Measurements from ENCODE around the gene PHACTR1. TPM values are rescaled to one million over a fixed set of nuclear protein-coding genes. Genes with fewer than 3 reads are reported as not detected.

The PHACTR1 gene
- total RNA-seq, 1 donor from 2014 or later: 0.26 TPM

DNA sequence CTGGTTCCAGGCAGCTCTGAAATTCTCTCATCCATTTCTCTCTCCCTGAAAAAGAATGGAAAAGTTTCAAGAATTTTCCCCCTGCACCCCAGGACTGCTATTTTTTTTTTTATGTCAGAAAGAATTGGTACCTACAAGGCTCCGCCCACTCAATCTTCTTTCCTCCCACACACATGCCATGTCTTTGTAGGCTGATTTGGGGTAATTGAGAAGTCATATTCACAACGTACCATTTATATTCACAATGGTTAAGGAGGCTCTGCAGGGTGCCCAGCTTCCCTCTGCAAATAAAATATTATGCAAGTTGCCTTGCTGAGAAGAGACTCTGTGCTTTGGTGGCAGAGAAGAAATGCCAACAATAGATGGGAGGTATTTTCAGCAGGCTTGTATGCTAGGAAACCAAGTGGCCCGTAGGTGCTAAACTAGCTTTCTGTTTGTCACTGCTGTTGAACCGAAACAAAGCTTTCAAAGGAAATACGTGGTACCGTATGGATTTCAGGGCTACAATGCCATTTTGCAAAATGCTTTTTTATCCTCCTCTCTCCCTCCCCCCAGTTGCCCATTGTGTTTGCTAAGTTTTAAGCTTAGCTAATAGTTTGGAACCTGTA, 150.0 kb downstream of the PHACTR1 start:
- no peak for DNase-seq
- H3K27me3 Mint-ChIP-seq: no peaks in the 10 kb centered on the region
- no peaks in the 10 kb centered on the region for H3K36me3 Mint-ChIP-seq (ENCODE audit: low read depth)
- H3K4me1 Mint-ChIP-seq: no peaks in the 10 kb centered on the region
- no peaks in the 10 kb centered on the region for H3K9me3 Mint-ChIP-seq
- intact Hi-C loops (cut with micrococcal nuclease): no loop called here
- H3K4me3 Mint-ChIP-seq: no peak overlapping the region
- H3K27ac Mint-ChIP-seq: no peak overlapping the region

DNA sequence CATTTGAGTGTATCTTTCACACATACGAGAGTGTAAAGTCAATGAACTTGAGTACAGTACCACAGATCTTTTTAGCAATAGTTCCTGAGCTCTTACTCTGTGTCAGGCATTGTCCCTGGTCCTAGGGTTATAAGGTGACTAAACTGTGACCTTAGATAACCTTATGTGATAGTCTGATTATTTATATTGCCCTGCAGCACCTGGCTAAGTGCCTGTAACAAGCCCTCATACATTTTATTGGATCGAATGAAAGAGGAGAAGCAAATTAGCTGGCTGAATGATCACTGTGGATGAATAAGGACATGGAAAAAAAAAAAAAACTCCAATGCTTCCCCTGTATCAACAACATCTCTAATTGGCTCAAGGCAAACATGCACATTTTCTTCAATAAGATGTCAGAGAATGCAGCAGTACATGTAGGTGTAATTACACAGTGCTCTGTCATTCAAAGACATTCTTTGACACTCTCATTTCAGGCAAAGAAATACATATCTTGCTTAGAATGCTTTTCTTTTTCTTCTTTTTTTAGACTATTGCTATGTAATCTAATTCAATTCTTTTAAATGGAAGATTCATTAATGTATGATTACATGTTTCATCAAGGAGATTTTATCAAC, 153.4 kb downstream of the PHACTR1 start:
- Mint-ChIP-seq H3K27ac (no peak overlapping the region), H3K4me1 (no peaks in the 10 kb centered on the region), H3K4me3 (no peak overlapping the region), H3K9me3 (no peaks in the 10 kb centered on the region), H3K27me3 (peaks cover 7% of the 10 kb centered on the region), H3K36me3 (ENCODE audit: low read depth) (no peaks in the 10 kb centered on the region)
- intact Hi-C loops (cut with micrococcal nuclease): no loop called here
- DNase-seq: no peak

DNA sequence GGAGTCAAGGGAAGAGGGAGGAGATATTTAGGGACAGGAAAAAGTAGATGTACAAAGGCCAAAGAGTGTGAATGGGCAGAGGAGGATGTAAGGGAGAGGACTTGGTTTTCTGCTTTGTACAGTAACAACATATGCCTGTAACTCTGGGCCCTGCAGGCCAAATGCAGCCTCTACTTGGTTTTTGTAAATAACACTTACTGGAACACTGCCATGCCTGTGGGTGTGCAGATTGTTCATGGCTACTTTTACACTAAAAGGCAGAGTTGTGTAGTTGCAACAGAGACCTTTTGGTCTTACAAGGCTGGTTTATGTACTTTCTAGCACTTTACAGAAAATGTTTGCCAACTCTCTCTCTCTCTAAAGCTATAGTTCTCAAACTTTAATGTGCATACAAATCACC, 157.1 kb downstream of the PHACTR1 start:
- Mint-ChIP-seq H3K4me1 (no peaks in the 10 kb centered on the region), H3K27ac (no peak overlapping the region), H3K4me3 (no peak overlapping the region), H3K9me3 (no peaks in the 10 kb centered on the region), H3K36me3 (ENCODE audit: low read depth) (no peaks in the 10 kb centered on the region), H3K27me3 (peaks cover 8% of the 10 kb centered on the region)
- DNase-seq: no peak
- intact Hi-C loops (cut with micrococcal nuclease): no loop called here

DNA sequence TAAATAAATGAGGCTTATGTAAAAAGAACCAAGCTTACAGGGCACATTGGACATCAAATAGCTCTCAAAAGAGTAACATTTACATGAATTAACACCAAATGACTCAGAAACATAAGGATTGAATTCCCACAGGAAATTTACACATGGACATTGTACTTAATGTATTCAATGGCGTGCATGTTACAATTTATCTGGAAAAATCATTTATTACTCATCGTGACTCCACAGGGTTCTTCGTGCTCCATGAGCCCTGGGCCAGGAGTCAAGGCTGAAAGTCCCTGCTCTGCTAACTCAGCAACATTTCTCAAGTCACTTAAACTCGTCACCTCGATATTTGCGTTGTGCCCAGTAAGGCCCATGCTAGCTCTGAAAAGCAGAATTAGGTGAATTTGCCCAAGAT, 158.5 kb downstream of the PHACTR1 start:
- Mint-ChIP-seq H3K36me3 (ENCODE audit: low read depth) (no peaks in the 10 kb centered on the region), H3K27me3 (peaks cover 8% of the 10 kb centered on the region), H3K4me1 (no peaks in the 10 kb centered on the region), H3K27ac (no peak overlapping the region), H3K4me3 (no peak overlapping the region), H3K9me3 (no peaks in the 10 kb centered on the region)
- DNase-seq: no peak
- intact Hi-C loops (cut with micrococcal nuclease): no loop called here

DNA sequence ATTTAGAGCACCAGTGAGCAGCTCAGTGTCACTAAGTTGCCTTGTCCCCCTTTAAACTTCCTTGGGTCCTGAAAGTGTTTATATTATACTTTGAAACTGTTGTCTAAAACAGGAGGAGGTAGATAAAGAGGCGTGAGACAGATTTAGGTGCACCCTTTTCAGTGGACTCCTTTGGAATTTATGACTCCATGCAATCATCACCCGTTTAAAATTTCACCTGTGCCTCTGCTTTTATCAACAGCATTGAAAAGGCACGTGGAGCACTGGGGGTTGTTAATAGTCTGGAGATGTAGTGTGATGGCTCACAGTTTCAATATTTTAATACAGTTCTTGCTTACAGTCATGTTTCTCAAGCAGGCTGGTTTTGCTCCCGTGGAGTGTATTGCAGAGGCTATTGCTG, 162.2 kb downstream of the PHACTR1 start:
- Mint-ChIP-seq H3K27ac (no peak overlapping the region), H3K27me3 (peaks cover 8% of the 10 kb centered on the region), H3K4me1 (no peaks in the 10 kb centered on the region), H3K4me3 (no peak overlapping the region), H3K36me3 (ENCODE audit: low read depth) (no peaks in the 10 kb centered on the region), H3K9me3 (no peaks in the 10 kb centered on the region)
- intact Hi-C loops (cut with micrococcal nuclease): no loop called here
- DNase-seq: no peak

DNA sequence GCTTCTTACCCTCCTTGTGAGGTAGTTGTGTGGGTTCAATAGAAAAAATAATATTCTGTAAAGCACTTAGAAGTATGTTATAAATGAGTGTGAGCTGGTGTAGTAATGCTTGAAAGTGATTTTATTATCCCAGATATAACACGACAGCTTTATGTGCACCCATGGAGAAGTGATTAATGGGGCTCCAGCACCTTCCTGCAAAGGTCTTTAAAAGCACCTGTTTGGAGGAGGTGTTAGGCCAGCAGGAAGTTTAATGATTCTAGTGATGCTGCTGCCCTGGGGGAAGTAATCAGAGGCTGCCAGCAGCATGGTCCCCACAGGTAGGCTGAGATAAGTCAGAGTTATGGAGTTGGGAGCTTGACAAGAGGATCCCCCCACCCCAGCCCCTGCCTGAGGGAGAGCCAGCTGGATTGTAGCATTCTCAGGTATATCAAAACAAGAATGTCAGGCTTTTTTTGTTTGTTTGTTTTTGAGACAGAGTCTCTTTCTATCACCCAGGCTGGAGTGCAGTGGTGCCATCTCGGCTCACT, 166.3 kb downstream of the PHACTR1 start:
- Mint-ChIP-seq H3K9me3 (no peaks in the 10 kb centered on the region), H3K36me3 (ENCODE audit: low read depth) (no peaks in the 10 kb centered on the region), H3K27me3 (peaks cover 4% of the 10 kb centered on the region), H3K4me3 (no peak overlapping the region), H3K27ac (no peak overlapping the region), H3K4me1 (no peaks in the 10 kb centered on the region)
- DNase-seq: no peak
- intact Hi-C loops (cut with micrococcal nuclease): no loop called here

DNA sequence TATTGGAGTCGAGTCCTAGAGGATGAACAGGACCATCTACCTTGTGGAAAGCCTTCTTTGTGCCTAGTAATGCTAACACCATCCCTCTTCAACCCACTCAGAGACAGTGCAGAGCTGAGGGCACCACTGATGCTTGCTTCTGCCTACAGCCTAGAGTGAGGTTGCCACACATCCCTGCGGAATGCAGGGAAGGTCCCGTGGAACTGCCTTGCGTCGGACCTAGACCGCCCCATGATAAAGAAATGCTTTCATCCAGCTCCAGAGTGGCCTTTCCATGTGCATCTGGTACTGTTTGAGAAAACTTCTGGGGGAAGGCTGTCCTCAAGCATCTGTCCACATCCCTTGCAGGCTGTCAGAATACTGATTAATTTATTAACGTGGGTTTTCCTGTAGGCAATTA, 168.4 kb downstream of the PHACTR1 start:
- DNase-seq: no peak
- H3K4me3 Mint-ChIP-seq: no peak overlapping the region
- H3K4me1 Mint-ChIP-seq: no peaks in the 10 kb centered on the region
- H3K27ac Mint-ChIP-seq: no peak overlapping the region
- intact Hi-C loops (cut with micrococcal nuclease): no loop called here
- peaks cover 7% of the 10 kb centered on the region for H3K27me3 Mint-ChIP-seq
- no peaks in the 10 kb centered on the region for H3K9me3 Mint-ChIP-seq
- H3K36me3 Mint-ChIP-seq (ENCODE audit: low read depth): no peaks in the 10 kb centered on the region

DNA sequence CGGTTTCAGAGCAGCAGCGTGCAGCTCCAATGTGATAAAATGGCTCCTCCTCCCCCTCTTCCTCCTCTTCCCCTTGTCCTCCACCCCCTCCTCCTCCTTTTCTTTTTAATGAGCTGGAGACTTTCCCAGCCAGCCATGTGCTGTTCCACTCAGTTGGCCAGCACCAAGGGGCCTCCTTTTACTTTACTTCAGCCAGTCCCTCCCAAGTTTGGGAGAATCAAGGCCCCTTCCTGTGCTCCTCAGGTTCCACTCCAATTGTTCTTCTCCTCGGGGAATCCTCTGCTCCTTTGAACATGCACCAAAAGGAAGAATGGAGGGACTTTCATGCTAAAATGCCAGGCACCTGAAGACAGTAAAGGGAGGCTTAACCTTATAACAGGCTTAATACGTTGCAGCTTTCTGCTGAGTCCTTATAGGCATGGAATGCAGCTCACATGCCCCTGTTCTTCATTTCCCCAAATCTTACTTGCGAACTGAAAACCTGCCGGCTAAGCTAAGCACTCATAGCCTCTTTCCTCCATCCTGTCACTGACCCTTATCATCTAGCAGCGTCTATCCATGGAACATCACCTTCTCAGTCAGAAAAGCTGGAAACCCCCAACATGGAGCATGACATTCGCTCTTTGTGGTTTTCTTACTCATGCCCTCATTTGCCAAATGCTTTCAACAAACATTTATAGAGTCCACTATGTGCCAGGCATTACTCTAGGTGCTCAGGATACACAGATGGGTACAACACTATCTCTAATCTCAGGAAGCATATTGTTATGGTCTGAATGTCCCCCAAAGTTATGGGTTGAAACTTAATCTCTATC, 170.6 kb downstream of the PHACTR1 start:
- no peak overlapping the region for H3K4me3 Mint-ChIP-seq
- no peaks in the 10 kb centered on the region for H3K36me3 Mint-ChIP-seq (ENCODE audit: low read depth)
- no peaks in the 10 kb centered on the region for H3K4me1 Mint-ChIP-seq
- H3K27ac Mint-ChIP-seq: no peak overlapping the region
- intact Hi-C loops (cut with micrococcal nuclease): no loop called here
- DNase-seq: no peak
- H3K9me3 Mint-ChIP-seq: peaks cover 8% of the 10 kb centered on the region
- H3K27me3 Mint-ChIP-seq: peaks cover 9% of the 10 kb centered on the region

DNA sequence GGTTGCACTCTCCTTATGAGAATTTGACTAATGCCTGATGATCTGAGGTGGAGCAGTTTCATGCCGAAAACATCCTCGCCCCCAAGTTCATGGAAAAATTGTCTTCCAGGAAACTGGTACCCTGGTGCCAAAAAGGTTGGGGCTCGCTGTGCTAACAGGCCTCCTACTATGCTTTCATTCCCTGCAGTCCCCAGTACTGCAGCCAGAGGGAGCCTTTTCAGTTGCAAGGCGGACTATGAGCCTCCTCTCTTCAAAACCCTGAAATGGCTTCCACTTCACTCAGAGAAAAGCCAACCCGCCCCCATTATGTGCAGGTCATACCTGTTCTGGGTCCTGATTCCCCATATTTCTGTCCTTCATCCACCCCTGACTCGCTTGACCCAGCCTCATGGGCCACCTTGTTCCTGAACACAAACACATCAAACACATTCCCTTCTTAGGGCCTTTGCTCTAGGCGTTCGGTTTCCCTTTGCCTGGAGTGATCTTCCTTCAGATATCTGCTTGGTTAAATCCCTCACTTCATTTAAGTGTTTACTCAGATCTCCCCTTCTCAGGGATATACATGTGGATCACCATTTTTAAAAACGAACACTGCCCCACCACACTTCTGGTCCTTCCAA, 173.7 kb downstream of the PHACTR1 start:
- Mint-ChIP-seq H3K4me3 (no peak overlapping the region), H3K27ac (no peak overlapping the region), H3K36me3 (ENCODE audit: low read depth) (no peaks in the 10 kb centered on the region), H3K27me3 (peaks cover 5% of the 10 kb centered on the region), H3K9me3 (peaks cover 8% of the 10 kb centered on the region), H3K4me1 (no peaks in the 10 kb centered on the region)
- peak; percentile 71 for DNase-seq
- intact Hi-C loops (cut with micrococcal nuclease): loop anchor here (5.0 kb wide), 1 partner anchor 1303 kb away; no protein-coding TSS in a partner anchor

DNA sequence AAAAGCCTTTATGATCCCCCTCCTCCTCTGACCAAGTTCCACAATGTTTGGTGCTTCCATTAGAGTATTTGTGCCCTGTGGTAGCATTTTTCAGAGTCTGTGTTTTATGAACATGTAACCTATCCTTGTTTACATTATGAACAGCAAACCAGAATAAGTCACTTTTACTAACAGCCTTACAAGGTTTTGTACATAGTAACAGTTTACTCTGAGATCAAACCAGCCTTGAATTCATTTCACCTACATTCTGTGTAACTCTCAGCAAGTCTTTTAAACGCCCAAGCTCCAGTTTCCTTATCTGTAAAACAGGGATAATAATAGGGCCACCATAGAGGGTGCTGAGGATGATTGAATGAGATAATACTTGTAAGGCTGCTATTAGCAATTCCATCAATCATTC, 175.0 kb downstream of the PHACTR1 start:
- H3K9me3 Mint-ChIP-seq: peaks cover 8% of the 10 kb centered on the region
- no peak overlapping the region for H3K27ac Mint-ChIP-seq
- DNase-seq: no peak
- no peak overlapping the region for H3K4me3 Mint-ChIP-seq
- H3K27me3 Mint-ChIP-seq: peaks cover 5% of the 10 kb centered on the region
- H3K4me1 Mint-ChIP-seq: no peaks in the 10 kb centered on the region
- intact Hi-C loops (cut with micrococcal nuclease): loop anchor here (5.0 kb wide), 1 partner anchor 1304 kb away; no protein-coding TSS in a partner anchor
- H3K36me3 Mint-ChIP-seq (ENCODE audit: low read depth): no peaks in the 10 kb centered on the region

DNA sequence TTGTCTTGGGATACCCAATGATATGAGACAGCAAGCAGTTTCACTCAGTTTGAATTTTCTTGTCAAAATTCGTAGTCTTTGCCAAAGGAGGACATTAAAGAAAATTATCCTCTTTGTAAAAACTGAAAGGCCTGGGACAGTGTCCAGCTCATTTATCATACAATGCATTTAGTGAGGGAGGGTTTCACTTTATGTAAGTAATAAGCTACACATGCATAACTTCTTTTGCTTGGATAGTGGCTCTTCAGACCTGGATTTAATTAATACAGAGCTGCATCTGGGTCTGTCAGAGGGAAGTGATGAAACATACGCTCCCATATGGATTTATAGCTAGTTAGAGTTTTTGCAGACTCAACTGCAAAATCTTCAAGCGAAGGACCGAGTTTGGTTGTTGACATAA, 175.6 kb downstream of the PHACTR1 start:
- Mint-ChIP-seq H3K27me3 (peaks cover 6% of the 10 kb centered on the region), H3K9me3 (peaks cover 8% of the 10 kb centered on the region), H3K27ac (no peak overlapping the region), H3K4me1 (no peaks in the 10 kb centered on the region), H3K4me3 (no peak overlapping the region), H3K36me3 (ENCODE audit: low read depth) (no peaks in the 10 kb centered on the region)
- no peak for DNase-seq
- intact Hi-C loops (cut with micrococcal nuclease): loop anchor here (5.0 kb wide), 1 partner anchor 1305 kb away; no protein-coding TSS in a partner anchor

DNA sequence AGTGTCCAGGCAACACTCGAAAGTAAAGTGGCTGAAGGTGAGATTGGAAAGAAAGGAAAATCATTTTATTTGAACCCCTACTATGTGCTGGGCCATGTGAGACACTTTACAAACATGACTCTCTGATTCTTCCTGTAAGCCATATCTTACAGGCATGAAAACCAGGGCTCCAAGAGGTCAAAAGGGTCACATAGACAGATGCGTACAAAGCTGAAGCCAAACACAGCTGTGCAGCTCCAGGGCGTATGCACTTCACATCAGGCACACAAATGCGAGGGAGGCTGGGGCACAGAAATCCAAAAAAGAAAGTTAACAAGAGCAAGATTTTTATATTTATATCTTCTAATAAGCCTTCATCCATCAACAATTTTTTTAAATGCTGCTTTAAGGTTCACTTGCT, 176.5 kb downstream of the PHACTR1 start:
- Mint-ChIP-seq H3K9me3 (peaks cover 8% of the 10 kb centered on the region), H3K27ac (no peak overlapping the region), H3K36me3 (ENCODE audit: low read depth) (no peaks in the 10 kb centered on the region), H3K4me3 (no peak overlapping the region), H3K4me1 (no peaks in the 10 kb centered on the region), H3K27me3 (peaks cover 12% of the 10 kb centered on the region)
- intact Hi-C loops (cut with micrococcal nuclease): loop anchor here (5.0 kb wide), 1 partner anchor 1306 kb away; no protein-coding TSS in a partner anchor
- no peak for DNase-seq

DNA sequence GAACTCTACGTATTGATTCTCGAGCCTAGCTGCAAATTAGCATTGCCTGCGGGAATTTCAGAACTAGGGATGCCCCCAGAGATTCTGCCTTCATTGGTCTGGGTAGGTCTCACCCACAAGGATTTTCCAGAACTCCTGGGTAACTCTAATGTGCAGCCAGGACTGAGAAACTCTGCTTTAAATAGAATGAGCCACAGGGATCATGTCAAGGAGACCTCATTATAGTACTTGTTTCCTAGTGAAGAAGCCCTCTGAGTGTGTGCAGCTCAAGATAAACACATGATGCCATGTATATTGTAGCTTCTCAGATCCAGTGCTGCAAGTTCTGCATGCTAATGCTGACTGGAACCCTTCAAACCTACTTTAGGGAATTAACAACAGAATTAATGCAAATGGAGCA, 179.2 kb downstream of the PHACTR1 start:
- DNase-seq: no peak
- Mint-ChIP-seq H3K4me1 (no peaks in the 10 kb centered on the region), H3K9me3 (peaks cover 6% of the 10 kb centered on the region), H3K4me3 (no peak overlapping the region), H3K27me3 (peaks cover 11% of the 10 kb centered on the region), H3K36me3 (ENCODE audit: low read depth) (no peaks in the 10 kb centered on the region), H3K27ac (no peak overlapping the region)
- intact Hi-C loops (cut with micrococcal nuclease): no loop called here
